ENCODE data around the gene WSCD2. TPM values are rescaled to one million over a fixed set of nuclear protein-coding genes. Genes with fewer than 3 reads are reported as not detected.
A peak's percentile ranks its signal among the peaks of the same experiment; 100 is the strongest.

WSCD2 gene
- polyA plus RNA-seq, 1 of the 3 experiments (the other 2 are of a cell fraction) = 0.03 TPM

DNA sequence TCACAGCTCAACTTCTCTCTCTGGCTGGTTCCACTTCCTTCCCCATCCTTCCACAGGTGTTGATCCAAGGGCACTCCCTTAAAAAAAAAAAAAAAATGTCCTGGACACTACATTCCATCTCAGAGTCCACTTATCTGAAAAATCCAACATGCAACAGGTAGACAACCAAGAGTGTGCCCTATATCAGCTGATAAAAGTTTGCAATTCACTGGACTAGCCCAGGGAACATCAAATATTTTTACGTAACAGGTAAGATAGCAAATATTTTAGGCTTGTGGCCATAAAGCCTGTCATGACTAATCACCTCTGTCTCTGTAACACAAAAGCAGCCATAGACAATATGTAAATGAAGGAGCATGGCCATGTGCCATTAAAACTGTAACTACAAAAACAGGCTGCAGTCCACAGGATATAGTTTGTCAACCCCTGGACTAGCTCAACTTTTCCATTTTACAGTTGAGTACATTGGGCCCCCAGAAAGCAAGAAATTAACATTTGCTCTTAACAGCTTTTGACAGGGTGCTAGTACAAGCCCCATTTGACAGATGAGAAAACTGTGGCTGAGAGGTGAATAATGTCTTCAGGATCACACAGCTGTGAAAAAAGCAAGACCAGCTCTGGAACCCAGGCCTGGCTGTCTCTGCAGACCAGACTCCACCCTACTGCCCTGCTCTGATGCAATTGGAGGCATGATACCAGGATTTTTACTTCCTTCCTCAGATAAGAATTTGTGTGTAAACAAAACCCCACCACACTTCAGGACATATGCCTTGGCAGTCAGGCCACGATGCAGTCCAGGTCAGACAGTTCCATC, 141.2 kb downstream of the WSCD2 start:
- CTCF ChIA-PET = interaction anchor here (0.7 to 1.6 kb wide), 7 partner anchors 10 to 187 kb away, joined by 3 to 4 read pairs (median 3); no protein-coding TSS in a partner anchor
- 0 out of 2 replicates have a peak, but pooled peaks cover 3% of the 10 kb centered on the region for H3K9me2 ChIP-seq

GRCh38 chr12:108270849-108271143, 141.7 kb downstream of the WSCD2 start:
- H3K27me3 ChIP-seq (ENCODE audit: insufficient read depth) = no peaks in the 10 kb centered on the region
- POLR2A ChIA-PET = no interaction called here
- CTCF ChIA-PET = interaction anchor here (0.6 to 1.6 kb wide), 7 partner anchors 9 to 280 kb away, joined by 3 to 4 read pairs (median 3); no protein-coding TSS in a partner anchor
- 7% methylated on average over 2 of the region's 2 CpGs for WGBS (ENCODE audit: low lambda C conversion rate)
- no peaks in the 10 kb centered on the region for H3K79me2 ChIP-seq (ENCODE audit: insufficient read depth)
- no peak for DNase-seq
- no peak overlapping the region for H2AFZ ChIP-seq (ENCODE audit: low read depth)
- peaks cover 0 to 48% of the 10 kb centered on the region in 2 experiments; a peak in 3 of 4 replicates for H3K4me1 ChIP-seq (ENCODE audit: control insufficient read depth in 1 of 2, insufficient read depth in 2 of 2, low read depth in 1 of 2, low read length in 1 of 2)
- peak overlapping the region in 1 of 2 experiments; percentile 94; a peak in 2 of 4 replicates for H3K27ac ChIP-seq (ENCODE audit: low read depth in 2 of 2, low read length in 1 of 2)
- no peaks in the 10 kb centered on the region for H3K36me3 ChIP-seq (replicated peaks in 1 of 2; ENCODE audit: control insufficient read depth in 1 of 2, insufficient read depth in 2 of 2, low read length in 1 of 2)
- H3K4me2 ChIP-seq = no peak overlapping the region
- H3K9ac ChIP-seq = no peak overlapping the region
- TF ChIP-seq, protein P1, sequence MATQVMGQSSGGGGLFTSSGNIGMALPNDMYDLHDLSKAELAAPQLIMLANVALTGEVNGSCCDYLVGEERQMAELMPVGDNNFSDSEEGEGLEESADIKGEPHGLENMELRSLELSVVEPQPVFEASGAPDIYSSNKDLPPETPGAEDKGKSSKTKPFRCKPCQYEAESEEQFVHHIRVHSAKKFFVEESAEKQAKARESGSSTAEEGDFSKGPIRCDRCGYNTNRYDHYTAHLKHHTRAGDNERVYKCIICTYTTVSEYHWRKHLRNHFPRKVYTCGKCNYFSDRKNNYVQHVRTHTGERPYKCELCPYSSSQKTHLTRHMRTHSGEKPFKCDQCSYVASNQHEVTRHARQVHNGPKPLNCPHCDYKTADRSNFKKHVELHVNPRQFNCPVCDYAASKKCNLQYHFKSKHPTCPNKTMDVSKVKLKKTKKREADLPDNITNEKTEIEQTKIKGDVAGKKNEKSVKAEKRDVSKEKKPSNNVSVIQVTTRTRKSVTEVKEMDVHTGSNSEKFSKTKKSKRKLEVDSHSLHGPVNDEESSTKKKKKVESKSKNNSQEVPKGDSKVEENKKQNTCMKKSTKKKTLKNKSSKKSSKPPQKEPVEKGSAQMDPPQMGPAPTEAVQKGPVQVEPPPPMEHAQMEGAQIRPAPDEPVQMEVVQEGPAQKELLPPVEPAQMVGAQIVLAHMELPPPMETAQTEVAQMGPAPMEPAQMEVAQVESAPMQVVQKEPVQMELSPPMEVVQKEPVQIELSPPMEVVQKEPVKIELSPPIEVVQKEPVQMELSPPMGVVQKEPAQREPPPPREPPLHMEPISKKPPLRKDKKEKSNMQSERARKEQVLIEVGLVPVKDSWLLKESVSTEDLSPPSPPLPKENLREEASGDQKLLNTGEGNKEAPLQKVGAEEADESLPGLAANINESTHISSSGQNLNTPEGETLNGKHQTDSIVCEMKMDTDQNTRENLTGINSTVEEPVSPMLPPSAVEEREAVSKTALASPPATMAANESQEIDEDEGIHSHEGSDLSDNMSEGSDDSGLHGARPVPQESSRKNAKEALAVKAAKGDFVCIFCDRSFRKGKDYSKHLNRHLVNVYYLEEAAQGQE (IDR thresholded peaks at IDR 0.05; ENCODE audit: low read depth, low read length) = no peak
- TF ChIP-seq JUND (IDR thresholded peaks at IDR 0.05) (no peak), SMC3 (IDR thresholded peaks at IDR 0.05; ENCODE audit: low read depth, low read length) (no peak), TCF12 (IDR thresholded peaks at IDR 0.05) (no peak), NFIC (IDR thresholded peaks at IDR 0.05; ENCODE audit: borderline replicate concordance) (no peak), TEAD4 (IDR thresholded peaks at IDR 0.05; ENCODE audit: borderline replicate concordance, insufficient read depth) (no peak)
- TF ChIP-seq, protein P2, sequence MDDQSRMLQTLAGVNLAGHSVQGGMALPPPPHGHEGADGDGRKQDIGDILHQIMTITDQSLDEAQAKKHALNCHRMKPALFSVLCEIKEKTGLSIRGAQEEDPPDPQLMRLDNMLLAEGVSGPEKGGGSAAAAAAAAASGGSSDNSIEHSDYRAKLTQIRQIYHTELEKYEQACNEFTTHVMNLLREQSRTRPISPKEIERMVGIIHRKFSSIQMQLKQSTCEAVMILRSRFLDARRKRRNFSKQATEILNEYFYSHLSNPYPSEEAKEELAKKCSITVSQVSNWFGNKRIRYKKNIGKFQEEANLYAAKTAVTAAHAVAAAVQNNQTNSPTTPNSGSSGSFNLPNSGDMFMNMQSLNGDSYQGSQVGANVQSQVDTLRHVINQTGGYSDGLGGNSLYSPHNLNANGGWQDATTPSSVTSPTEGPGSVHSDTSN (IDR thresholded peaks at IDR 0.05) = no peak
- TF ChIP-seq, protein P3, sequence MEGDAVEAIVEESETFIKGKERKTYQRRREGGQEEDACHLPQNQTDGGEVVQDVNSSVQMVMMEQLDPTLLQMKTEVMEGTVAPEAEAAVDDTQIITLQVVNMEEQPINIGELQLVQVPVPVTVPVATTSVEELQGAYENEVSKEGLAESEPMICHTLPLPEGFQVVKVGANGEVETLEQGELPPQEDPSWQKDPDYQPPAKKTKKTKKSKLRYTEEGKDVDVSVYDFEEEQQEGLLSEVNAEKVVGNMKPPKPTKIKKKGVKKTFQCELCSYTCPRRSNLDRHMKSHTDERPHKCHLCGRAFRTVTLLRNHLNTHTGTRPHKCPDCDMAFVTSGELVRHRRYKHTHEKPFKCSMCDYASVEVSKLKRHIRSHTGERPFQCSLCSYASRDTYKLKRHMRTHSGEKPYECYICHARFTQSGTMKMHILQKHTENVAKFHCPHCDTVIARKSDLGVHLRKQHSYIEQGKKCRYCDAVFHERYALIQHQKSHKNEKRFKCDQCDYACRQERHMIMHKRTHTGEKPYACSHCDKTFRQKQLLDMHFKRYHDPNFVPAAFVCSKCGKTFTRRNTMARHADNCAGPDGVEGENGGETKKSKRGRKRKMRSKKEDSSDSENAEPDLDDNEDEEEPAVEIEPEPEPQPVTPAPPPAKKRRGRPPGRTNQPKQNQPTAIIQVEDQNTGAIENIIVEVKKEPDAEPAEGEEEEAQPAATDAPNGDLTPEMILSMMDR (IDR thresholded peaks at IDR 0.05) = no peak
- no peak overlapping the region for H3K4me3 ChIP-seq (ENCODE audit: low read depth in 2 of 2, low read length in 1 of 2)
- H4K20me1 ChIP-seq (ENCODE audit: insufficient read depth) = no peaks in the 10 kb centered on the region
- H3F3A ChIP-seq (replicated peaks; ENCODE audit: insufficient read depth) = no peaks in the 10 kb centered on the region
- no peaks in the 10 kb centered on the region for H3K9me3 ChIP-seq
- H3K9me2 ChIP-seq = no peaks in the 10 kb centered on the region

More for the DNA sequence above, 141.2 kb downstream of the WSCD2 start:
- Histone ChIP-seq H3K27me3 (ENCODE audit: insufficient read depth) (no peaks in the 10 kb centered on the region), H3K79me2 (ENCODE audit: insufficient read depth) (no peaks in the 10 kb centered on the region), H3K4me1 (ENCODE audit: control insufficient read depth in 1 of 2, insufficient read depth in 2 of 2, low read depth in 1 of 2, low read length in 1 of 2) (peaks cover 0 to 48% of the 10 kb centered on the region in 2 experiments; a peak in 3 of 4 replicates), H3K4me2 (no peak overlapping the region), H3F3A (replicated peaks; ENCODE audit: insufficient read depth) (no peaks in the 10 kb centered on the region), H4K20me1 (ENCODE audit: insufficient read depth) (no peaks in the 10 kb centered on the region), H3K9ac (no peak overlapping the region), H3K4me3 (ENCODE audit: low read depth in 2 of 2, low read length in 1 of 2) (no peak overlapping the region), H2AFZ (ENCODE audit: low read depth) (no peak overlapping the region), H3K27ac (ENCODE audit: low read depth in 2 of 2, low read length in 1 of 2) (peak overlapping the region in 1 of 2 experiments; percentile 94; a peak in 2 of 4 replicates), H3K36me3 (replicated peaks in 1 of 2; ENCODE audit: control insufficient read depth in 1 of 2, insufficient read depth in 2 of 2, low read length in 1 of 2) (no peaks in the 10 kb centered on the region), H3K9me3 (no peaks in the 10 kb centered on the region)
- TF ChIP-seq EP300 (IDR thresholded peaks at IDR 0.05; ENCODE audit: borderline replicate concordance in 1 of 2, low read depth in 1 of 2, low read length in 1 of 2) = peak in 1 of 2 experiments; percentile 32; a peak in 1 of 4 replicates
- TF ChIP-seq RCOR1 (IDR thresholded peaks at IDR 0.05; ENCODE audit: low read length) = 0 out of 2 replicates have a peak, but pooled peaks have one; percentile 30
- TF ChIP-seq GABPA (IDR thresholded peaks at IDR 0.05; ENCODE audit: low read depth) = no peak
- WGBS (ENCODE audit: low lambda C conversion rate) = 16% methylated on average over 2 of the region's 2 CpGs
- POLR2A ChIA-PET = no interaction called here
- no peak for DNase-seq

All from SK-N-SH (cell line).